ENCODE data around the gene EYA3. TPM values are rescaled to one million over a fixed set of nuclear protein-coding genes. Genes with fewer than 3 reads are reported as not detected.

EYA3 gene
- total RNA-seq, 2 experiments from 2014 or later = 5.7 to 6.4 TPM

DNA sequence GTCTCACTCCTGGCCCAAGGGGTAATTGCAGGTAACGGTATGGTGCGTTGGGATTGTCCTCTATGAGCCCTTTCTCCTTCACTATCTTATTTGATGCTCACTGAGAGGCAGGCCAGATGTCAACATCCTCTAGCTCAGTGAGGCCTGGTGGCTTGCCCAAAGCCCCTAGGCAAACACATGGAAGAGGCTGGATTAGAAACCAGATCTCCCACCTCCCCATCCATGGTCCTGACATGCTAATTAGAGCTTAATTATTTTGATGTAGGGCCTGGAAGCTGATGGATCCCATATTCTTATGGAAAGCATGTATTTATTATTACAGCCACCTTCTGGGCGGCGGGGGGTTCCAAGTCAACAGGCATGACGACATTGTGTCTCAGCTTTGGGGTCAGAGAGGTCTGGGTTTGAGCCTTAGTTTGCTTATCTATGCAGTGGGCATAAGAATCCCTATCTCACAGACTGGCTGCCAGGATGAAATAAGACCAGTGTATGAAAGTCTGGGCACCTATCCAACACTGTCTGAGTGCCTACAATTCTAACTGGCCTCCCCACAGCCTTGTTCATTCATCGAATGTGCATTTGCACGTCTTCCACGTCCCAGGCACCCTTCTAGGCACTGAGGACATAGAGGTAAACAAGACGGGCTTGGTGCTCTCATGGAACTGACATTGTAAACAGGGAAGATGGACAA is 147.4 kb downstream of the EYA3 start:
- no peaks in the 10 kb centered on the region for H3K27me3 ChIP-seq (ENCODE audit: control insufficient read depth in 1 of 2, insufficient read depth in 2 of 2, low read length in 2 of 2)
- DNase-seq (no peak), ATAC-seq (ENCODE audit: poor library complexity) (no peak)
- intact Hi-C loops (cut with DNase I, micrococcal nuclease) = loop anchor here (1.0 to 5.0 kb wide), 3 partner anchors 38 to 268 kb away; no protein-coding TSS in a partner anchor
- H3K27ac ChIP-seq (ENCODE audit: low read depth in 1 of 2, low read length in 2 of 2) = no peak overlapping the region
- Mint-ChIP-seq H3K36me3 (ENCODE audit: low read depth) (no peaks in the 10 kb centered on the region), H3K9me3 (no peaks in the 10 kb centered on the region), H3K4me3 (no peak overlapping the region), H3K27ac (peak overlapping the region; percentile 38), H3K27me3 (no peaks in the 10 kb centered on the region), H3K4me1 (ENCODE audit: low read depth) (peaks cover 28% of the 10 kb centered on the region)
- peaks cover 44% of the 10 kb centered on the region for H3K4me1 ChIP-seq (ENCODE audit: insufficient read depth, low read length)
- H3K36me3 ChIP-seq (ENCODE audit: insufficient read depth, low read length) = no peaks in the 10 kb centered on the region
- no peak overlapping the region for H3K4me3 ChIP-seq (ENCODE audit: low read length)
- no peaks in the 10 kb centered on the region for H3K9me3 ChIP-seq (ENCODE audit: control insufficient read depth in 1 of 2, insufficient read depth in 1 of 2, low read length in 2 of 2)
- POLR2A ChIA-PET = interaction anchor here (1.0 kb wide), 1 partner anchor 111 kb away, joined by 3 read pairs; the partner anchor contains the start of gene PPP1R8
- TF ChIP-seq CTCF (IDR thresholded peaks at IDR 0.05) = no peak
- CTCF ChIA-PET = interaction anchor here (0.6 to 1.7 kb wide), 9 partner anchors 10 to 116 kb away, joined by 3 to 10 read pairs (median 3); partner anchors contain the start of gene XKR8

- peak; percentile 79 for TF ChIP-seq CTCF (IDR thresholded peaks at IDR 0.05)
- ChIA-PET POLR2A (interaction anchor here (1.0 to 1.9 kb wide), 2 partner anchors 19 to 110 kb away, joined by 3 to 8 read pairs; partner anchors contain the start of genes PPP1R8 and XKR8), CTCF (interaction anchor here (0.6 to 1.7 kb wide), 7 partner anchors 11 to 117 kb away, joined by 3 to 10 read pairs (median 3); partner anchors contain the start of gene XKR8)
- DNase-seq = peak; percentile 63 to 90 (median 74)
- Mint-ChIP-seq H3K36me3 (ENCODE audit: low read depth) (no peaks in the 10 kb centered on the region), H3K4me1 (ENCODE audit: low read depth) (peaks cover 29% of the 10 kb centered on the region), H3K27me3 (peaks cover 6% of the 10 kb centered on the region), H3K4me3 (no peak overlapping the region), H3K9me3 (no peaks in the 10 kb centered on the region), H3K27ac (peak overlapping the region; percentile 38)
- Histone ChIP-seq H3K4me1 (ENCODE audit: insufficient read depth, low read length) (peaks cover 45% of the 10 kb centered on the region), H3K9me3 (ENCODE audit: control insufficient read depth in 1 of 2, insufficient read depth in 1 of 2, low read length in 2 of 2) (no peaks in the 10 kb centered on the region), H3K27ac (ENCODE audit: low read depth in 1 of 2, low read length in 2 of 2) (peak overlapping the region in 1 of 2 donors; percentile 20), H3K27me3 (ENCODE audit: control insufficient read depth in 1 of 2, insufficient read depth in 2 of 2, low read length in 2 of 2) (peaks cover 0 to under 1% of the 10 kb centered on the region in 2 experiments), H3K36me3 (ENCODE audit: insufficient read depth, low read length) (no peaks in the 10 kb centered on the region), H3K4me3 (ENCODE audit: low read length) (no peak overlapping the region)
- peak; percentile 90 for ATAC-seq (ENCODE audit: poor library complexity)
- intact Hi-C loops (cut with DNase I, micrococcal nuclease) = loop anchor here (1.0 to 5.0 kb wide), 3 partner anchors 39 to 269 kb away; no protein-coding TSS in a partner anchor
Measured at GRCh38 chr1:27940297-27940696, 148.1 kb downstream of the EYA3 start.

GRCh38 chr1:27938488-27938887 is 149.9 kb downstream of the EYA3 start:
- H3K4me1 ChIP-seq (ENCODE audit: insufficient read depth, low read length) = peaks cover 35% of the 10 kb centered on the region
- TF ChIP-seq CTCF (IDR thresholded peaks at IDR 0.05) = no peak
- Mint-ChIP-seq H3K4me1 (ENCODE audit: low read depth) (peaks cover 28% of the 10 kb centered on the region), H3K9me3 (no peaks in the 10 kb centered on the region), H3K27ac (no peak overlapping the region), H3K4me3 (no peak overlapping the region), H3K27me3 (peaks cover 16% of the 10 kb centered on the region), H3K36me3 (ENCODE audit: low read depth) (no peaks in the 10 kb centered on the region)
- intact Hi-C loops (cut with DNase I, micrococcal nuclease) = no loop called here
- DNase-seq = no peak
- ATAC-seq (ENCODE audit: poor library complexity) = no peak
- CTCF ChIA-PET = interaction anchor here (0.9 kb wide), 1 partner anchor 80 kb away, joined by 3 read pairs; no protein-coding TSS in a partner anchor
- H3K9me3 ChIP-seq (ENCODE audit: control insufficient read depth in 1 of 2, insufficient read depth in 1 of 2, low read length in 2 of 2) = no peaks in the 10 kb centered on the region
- no peak overlapping the region for H3K27ac ChIP-seq (ENCODE audit: low read depth in 1 of 2, low read length in 2 of 2)
- H3K36me3 ChIP-seq (ENCODE audit: insufficient read depth, low read length) = no peaks in the 10 kb centered on the region
- H3K4me3 ChIP-seq (ENCODE audit: low read length) = no peak overlapping the region
- peaks cover 0 to 9% of the 10 kb centered on the region in 2 experiments for H3K27me3 ChIP-seq (ENCODE audit: control insufficient read depth in 1 of 2, insufficient read depth in 2 of 2, low read length in 2 of 2)
- POLR2A ChIA-PET = interaction anchor here (1.9 kb wide), 1 partner anchor 21 kb away, joined by 8 read pairs; the partner anchor contains the start of gene XKR8

Measured in CD4-positive, alpha-beta T cell (primary cell).